ENCODE data around the gene GXYLT1.
"Not testable (repeated sequence)": the region's sequence is repeated elsewhere in the genome, so short reads cannot be mapped to it uniquely, and the experiment has no call there.

The GXYLT1 gene

DNA sequence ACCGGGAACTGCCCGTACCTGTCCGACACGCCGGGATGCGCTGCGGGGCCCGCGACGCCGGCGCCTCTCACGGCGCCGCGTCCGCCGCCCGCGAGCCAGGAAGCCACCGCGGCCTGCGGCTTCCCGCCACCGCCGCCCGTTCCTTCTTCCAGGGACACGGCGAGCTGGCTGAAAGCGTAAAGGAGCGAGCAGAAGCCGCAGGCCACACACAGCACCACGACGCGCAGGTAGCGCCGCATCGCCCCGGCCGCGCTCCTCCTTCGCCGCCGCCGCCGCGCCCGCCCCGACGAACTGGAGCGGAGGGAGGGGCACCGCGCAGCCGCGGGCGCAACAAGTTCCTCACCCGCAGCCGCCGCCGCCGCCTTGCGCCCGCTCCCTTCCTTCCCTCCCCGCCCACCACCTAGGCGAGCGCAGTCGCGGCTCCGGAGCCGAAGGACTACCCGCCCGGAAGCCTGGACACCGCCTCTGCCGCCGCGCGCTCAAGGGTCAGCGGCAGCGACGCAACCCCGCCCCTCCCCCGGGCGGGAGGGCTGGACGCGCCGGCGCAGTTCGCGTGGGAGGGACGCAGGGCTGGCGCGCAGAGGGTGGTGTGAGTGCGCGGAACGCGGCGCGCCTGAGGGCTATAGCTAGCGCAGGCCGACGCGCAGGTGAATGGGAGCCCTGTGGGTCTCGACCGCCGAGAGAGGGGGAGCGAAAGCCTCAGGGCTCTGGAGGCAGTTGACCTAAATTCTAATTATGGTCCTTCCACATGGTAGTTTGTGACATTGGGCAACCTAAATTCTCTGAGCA is at the start of gene GXYLT1:
Gene GXYLT1 (minus strand): TSS at position 467 of the 789 bp plus-strand sequence. CDS start 228 bp downstream, at position 239.
- peak; percentile 78 to 80 for DNase-seq (ENCODE audit: low read depth in 2 of 2)

GRCh38 chr12:42192686-42193085 is 48.0 kb upstream of the GXYLT1 start:
- no peak for DNase-seq (ENCODE audit: low read depth in 2 of 2)

DNA sequence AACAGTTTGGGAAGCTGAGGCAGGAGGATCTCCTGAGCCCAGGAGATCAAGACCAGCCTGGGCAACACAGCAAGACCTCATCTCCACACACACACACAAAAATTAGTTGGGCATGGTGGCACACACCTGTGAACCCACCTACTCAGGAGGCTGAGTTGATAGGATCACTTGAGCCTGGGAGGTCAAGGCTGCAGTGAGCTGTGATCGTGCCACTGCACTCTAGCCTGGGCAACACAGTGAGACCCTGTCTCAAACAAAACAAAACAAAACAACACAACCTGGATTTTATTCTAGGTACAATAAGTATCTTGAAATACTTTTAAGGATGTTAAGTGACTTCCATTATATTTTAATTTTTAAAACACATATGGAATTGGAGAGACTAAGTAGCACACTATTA is 47.6 kb upstream of the GXYLT1 start:
- no peak for DNase-seq (ENCODE audit: low read depth in 2 of 2)

- DNase-seq (ENCODE audit: low read depth in 2 of 2): no peak
Observed at GRCh38 chr12:42190376-42190775, 45.7 kb upstream of the GXYLT1 start.

GRCh38 chr12:42188275-42188674 is 43.6 kb upstream of the GXYLT1 start:
- DNase-seq (ENCODE audit: low read depth in 2 of 2): not testable (repeated sequence)

GRCh38 chr12:42187799-42188198 is 43.1 kb upstream of the GXYLT1 start:
- DNase-seq (ENCODE audit: low read depth in 2 of 2): no peak

GRCh38 chr12:42186793-42187192 is 42.1 kb upstream of the GXYLT1 start:
- DNase-seq (ENCODE audit: low read depth in 2 of 2): no peak

DNA sequence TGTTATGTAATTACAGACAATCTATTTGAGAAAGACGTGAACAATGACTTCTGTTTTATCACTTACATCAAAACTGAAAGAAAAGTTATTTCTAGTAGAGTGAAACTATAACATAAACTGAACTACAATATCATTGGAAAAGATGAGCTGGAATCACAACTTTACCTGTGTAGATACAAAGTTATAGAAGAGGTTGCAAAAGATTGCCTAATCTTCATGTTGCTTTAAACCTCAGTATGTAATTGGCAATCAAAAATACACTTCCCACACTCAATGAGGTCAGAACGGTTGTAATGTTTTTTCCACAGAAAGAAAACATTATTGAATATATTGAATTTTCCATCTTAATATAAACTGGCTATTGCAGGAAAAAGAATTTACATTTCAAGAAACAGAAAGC is 37.7 kb upstream of the GXYLT1 start:
- DNase-seq (ENCODE audit: low read depth in 2 of 2): no peak

GRCh38 chr12:42180990-42181596 is 36.4 kb upstream of the GXYLT1 start:
- DNase-seq (ENCODE audit: low read depth in 2 of 2): no peak

DNA sequence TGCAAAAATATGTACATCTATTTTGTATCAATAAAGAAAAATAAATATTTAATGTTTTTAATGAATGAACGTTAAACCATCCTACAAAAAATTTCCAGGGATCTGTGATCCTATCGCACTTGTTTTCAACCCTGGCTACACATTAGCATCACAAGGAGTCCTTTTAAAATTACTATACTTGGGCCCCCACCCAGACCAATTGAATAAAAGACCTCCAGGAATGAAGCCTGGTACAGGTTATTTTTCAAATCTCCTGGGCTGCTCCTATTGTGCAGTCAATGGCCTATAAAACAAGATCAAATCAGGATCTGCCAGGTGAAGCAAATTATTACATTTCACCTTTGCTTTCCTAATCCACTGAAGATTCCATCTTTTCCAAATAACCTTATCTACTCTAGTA is 33.4 kb upstream of the GXYLT1 start:
- DNase-seq (ENCODE audit: low read depth in 2 of 2): no peak

DNA sequence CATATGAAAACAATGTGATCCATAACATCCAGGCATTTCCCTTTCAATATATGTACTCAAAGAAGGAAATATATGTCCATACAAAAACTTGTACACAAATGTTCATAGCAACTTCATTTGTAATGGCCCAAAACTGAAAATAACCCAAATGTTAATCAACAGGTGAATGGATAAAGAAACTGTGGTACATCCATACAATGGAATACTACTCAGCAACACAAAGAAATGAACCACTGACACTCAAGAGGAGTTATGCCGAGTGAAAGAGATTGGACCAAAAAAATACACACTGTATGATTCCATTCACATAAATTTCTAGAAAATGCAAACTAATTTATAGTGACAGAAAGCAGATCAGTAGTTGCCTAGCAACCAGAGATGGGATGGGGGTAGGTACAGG is 30.3 kb upstream of the GXYLT1 start:
- no peak for DNase-seq (ENCODE audit: low read depth in 2 of 2)

GRCh38 chr12:42173961-42174521 is 29.4 kb upstream of the GXYLT1 start:
- DNase-seq (ENCODE audit: low read depth in 2 of 2): no peak

- peak; percentile 47 for DNase-seq (ENCODE audit: low read depth in 2 of 2)
Observed at GRCh38 chr12:42172441-42173210, 28.0 kb upstream of the GXYLT1 start.

- DNase-seq (ENCODE audit: low read depth in 2 of 2): no peak
Observed at GRCh38 chr12:42167711-42168110, 23.0 kb upstream of the GXYLT1 start.

GRCh38 chr12:42166501-42166900 is 21.8 kb upstream of the GXYLT1 start:
- DNase-seq (ENCODE audit: low read depth in 2 of 2): peak; percentile 78 to 79

GRCh38 chr12:42163913-42164312 is 19.2 kb upstream of the GXYLT1 start:
- no peak for DNase-seq (ENCODE audit: low read depth in 2 of 2)

GRCh38 chr12:42162965-42163364 is 18.3 kb upstream of the GXYLT1 start:
- no peak for DNase-seq (ENCODE audit: low read depth in 2 of 2)

DNA sequence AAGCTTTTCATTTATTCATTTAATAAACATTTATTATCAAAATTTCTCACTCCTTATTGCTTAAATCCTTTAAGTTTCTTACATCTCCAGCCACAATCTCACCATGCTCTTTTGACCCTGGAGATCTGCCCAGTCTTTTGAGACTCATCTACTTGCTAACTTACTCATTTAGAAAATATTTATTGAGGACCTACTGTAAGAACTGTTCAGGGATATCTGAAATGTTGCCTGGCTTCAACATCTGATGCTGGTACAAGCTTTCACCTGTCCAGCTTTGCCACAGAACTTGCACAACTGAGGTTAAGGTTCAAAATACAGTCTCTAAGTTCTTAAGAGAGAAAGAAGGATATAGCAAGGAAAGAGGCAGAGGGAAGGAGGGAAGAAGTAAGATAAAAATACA is 17.5 kb upstream of the GXYLT1 start:
- DNase-seq (ENCODE audit: low read depth in 2 of 2): no peak

DNA sequence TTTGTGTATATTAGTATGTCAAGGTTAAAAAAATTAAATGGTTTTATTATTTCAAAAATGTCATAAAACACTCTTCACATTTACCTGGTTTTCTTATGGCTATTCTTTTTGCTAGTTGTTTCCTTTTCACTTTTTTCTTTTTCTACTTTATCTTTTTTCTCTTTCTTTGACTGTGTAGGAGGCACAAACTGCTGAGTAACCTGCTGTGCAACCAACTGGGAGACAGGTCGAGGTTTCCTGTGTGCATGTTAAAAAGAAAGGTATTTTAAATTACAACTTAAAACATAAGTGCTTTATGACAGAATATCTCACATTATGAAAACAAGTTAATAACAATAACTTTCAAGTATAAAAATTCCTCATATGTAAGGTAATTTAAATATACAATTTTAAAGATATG is 16.9 kb upstream of the GXYLT1 start:
- no peak for DNase-seq (ENCODE audit: low read depth in 2 of 2)

DNA sequence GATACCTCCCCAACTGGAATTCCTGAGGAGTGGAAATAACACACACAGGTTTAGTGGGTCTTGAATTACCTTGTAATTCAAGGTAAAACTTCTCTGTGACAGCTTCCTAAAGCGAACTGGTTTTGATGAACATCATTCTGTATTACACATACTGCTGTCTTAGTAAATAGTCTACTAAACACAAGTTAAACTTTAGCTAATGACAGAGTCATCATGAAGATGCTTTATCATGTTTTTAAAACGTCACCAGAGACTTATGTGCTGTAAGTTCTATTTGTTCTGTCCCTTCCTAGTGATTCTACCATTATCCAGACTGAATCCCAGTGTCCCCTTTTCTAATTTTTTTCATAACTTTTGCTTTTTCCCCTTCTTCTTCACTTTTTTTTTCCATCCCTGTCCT is 11.6 kb upstream of the GXYLT1 start:
- DNase-seq (ENCODE audit: low read depth in 2 of 2): no peak

- no peak for DNase-seq (ENCODE audit: low read depth in 2 of 2)
Observed at GRCh38 chr12:42145552-42146215, 1.0 kb upstream of the GXYLT1 start.

GRCh38 chr12:42145197-42145549 is 499 bp upstream of the GXYLT1 start:
- no peak for DNase-seq (ENCODE audit: low read depth in 2 of 2)

All from fibroblast of skin of left biceps (primary cell).